Neural progenitor cell (in vitro differentiated cells): ENCODE data around the gene NR2F6. TPM values are rescaled to one million over a fixed set of nuclear protein-coding genes. Genes with fewer than 3 reads are reported as not detected.

ENCODE experiments used
- DNase-seq: peaks from one replicate; pipeline ENCODE4 v3.0.0-alpha.2; 2016; ENCODE audit warnings: low spot score
- H2AFZ ChIP-seq: fragments of 200-600 bp; sonication (generic); replicated peaks from 2 replicates; pipeline ENCODE4 v1.6.1; 2016; ENCODE audit warnings: antibody characterized with exemption
- H3F3A ChIP-seq: fragments of 200-600 bp; sonication (generic); 2 replicates; pipeline ENCODE4 v1.6.1; 2016; ENCODE audit warnings: antibody characterized with exemption, low read depth
- H3K27ac ChIP-seq: fragments of 200-600 bp; sonication (generic); 2 replicates; pipeline ENCODE4 v1.5.1; 2016; ENCODE audit warnings: mild to moderate bottlenecking
- H3K27me3 ChIP-seq: fragments of 200-600 bp; sonication (generic); 2 replicates; pipeline ENCODE4 v1.6.1; 2016; ENCODE audit warnings: mild to moderate bottlenecking, moderate library complexity
- H3K36me3 ChIP-seq: fragments of 200-600 bp; sonication (generic); 2 replicates; pipeline ENCODE4 v1.5.1; 2016
- H3K4me1 ChIP-seq: fragments of 200-600 bp; sonication (generic); 2 replicates; pipeline ENCODE4 v1.6.1; 2016; ENCODE audit warnings: mixed run types
- H3K4me2 ChIP-seq: fragments of 200-600 bp; sonication (generic); 2 replicates; pipeline ENCODE4 v1.6.1; 2016
- H3K4me3 ChIP-seq: fragments of 200-600 bp; sonication (generic); 2 replicates; pipeline ENCODE4 v1.5.1; 2016
- H3K79me2 ChIP-seq: fragments of 200-600 bp; sonication (generic); 2 replicates; pipeline ENCODE4 v1.6.1; 2016; ENCODE audit warnings: low read depth
- H3K9ac ChIP-seq: fragments of 200-600 bp; sonication (generic); 2 replicates; pipeline ENCODE4 v1.6.1; 2016
- H3K9me3 ChIP-seq: fragments of 200-600 bp; sonication (generic); 2 replicates; pipeline ENCODE4 v1.5.1; 2016; ENCODE audit warnings: low read depth
- H4K20me1 ChIP-seq: fragments of 200-600 bp; sonication (generic); 2 replicates; pipeline ENCODE4 v1.6.1; 2016; ENCODE audit warnings: low read depth
- H3K27ac Mint-ChIP-seq: 3 replicates; pipeline ENCODE4 v1.8.0; 2021; ENCODE audit warnings: mixed read lengths
- H3K27me3 Mint-ChIP-seq: 2 replicates; pipeline ENCODE4 v1.8.0; 2022; ENCODE audit warnings: low read depth, mild to moderate bottlenecking, inconsistent platforms, moderate library complexity, mixed read lengths; ENCODE audit not compliant: insufficient read depth
- H3K36me3 Mint-ChIP-seq: 3 replicates; pipeline ENCODE4 v1.8.0; 2021; ENCODE audit warnings: mixed read lengths
- H3K4me1 Mint-ChIP-seq: 3 replicates; pipeline ENCODE4 v1.8.0; 2021; ENCODE audit warnings: mixed read lengths
- H3K4me3 Mint-ChIP-seq: 3 replicates; pipeline ENCODE4 v1.8.0; 2021; ENCODE audit warnings: mild to moderate bottlenecking, moderate library complexity, mixed read lengths
- H3K9me3 Mint-ChIP-seq: 3 replicates; pipeline ENCODE4 v1.8.0; 2020; ENCODE audit warnings: mixed read lengths
- CTCF ChIP-seq: fragments of 200-600 bp; sonication (generic); IDR thresholded peaks from 2 replicates; pipeline ENCODE4 v1.5.1; 2017; ENCODE audit warnings: antibody characterized with exemption, mild to moderate bottlenecking
- EZH2 ChIP-seq: fragments of 200-600 bp; sonication (generic); IDR thresholded peaks from 2 replicates; pipeline ENCODE4 v1.6.1; 2017; ENCODE audit warnings: antibody characterized with exemption, mild to moderate bottlenecking, moderate library complexity
- EZH2phosphoT487 ChIP-seq: fragments of 200-600 bp; sonication (generic); IDR thresholded peaks from 2 replicates; pipeline ENCODE4 v1.6.1; 2017; ENCODE audit warnings: antibody characterized with exemption
- total RNA-seq: library from RNA; depleted of rRNA; stranded (reverse); fragments of >200 nt; gene quantifications from 2 replicates; pipeline ENCODE4 v1.2.3, GENCODE V29; 2015; ENCODE audit warnings: low replicate concordance

Gene NR2F6
- total RNA-seq, 1 donor from 2014 or later: 14.3 TPM

GRCh38 chr19:17263712-17264640 lies 18.3 kb upstream of the NR2F6 start:
- Histone ChIP-seq H3K9me3 (no peaks in the 10 kb centered on the region), H3K79me2 (peaks cover 16% of the 10 kb centered on the region), H3K4me1 (peaks cover 5% of the 10 kb centered on the region), H3K27me3 (no peaks in the 10 kb centered on the region), H3K4me2 (no peak overlapping the region), H3K9ac (no peak overlapping the region), H2AFZ (peak overlapping the region; percentile 87), H3K36me3 (no peaks in the 10 kb centered on the region), H3K4me3 (no peak overlapping the region), H3K27ac (no peak overlapping the region), H4K20me1 (no peaks in the 10 kb centered on the region), H3F3A (peaks cover 23% of the 10 kb centered on the region)
- Mint-ChIP-seq H3K27me3 (peaks cover 10% of the 10 kb centered on the region), H3K27ac (peak overlapping the region; percentile 85), H3K36me3 (no peaks in the 10 kb centered on the region), H3K4me3 (peak overlapping the region; percentile 6), H3K9me3 (no peaks in the 10 kb centered on the region), H3K4me1 (peaks cover 29% of the 10 kb centered on the region)
- DNase-seq: no peak
- TF ChIP-seq EZH2 (no peak), EZH2phosphoT487 (no peak), CTCF (no peak)

GRCh38 chr19:17262557-17262956 lies 16.8 kb upstream of the NR2F6 start:
- H3K9ac ChIP-seq: no peak overlapping the region
- DNase-seq: no peak
- H3K36me3 Mint-ChIP-seq: no peaks in the 10 kb centered on the region
- peak overlapping the region; percentile 33 for H3K4me3 Mint-ChIP-seq
- H3K27ac Mint-ChIP-seq: peak overlapping the region; percentile 82
- H3K4me1 ChIP-seq: no peaks in the 10 kb centered on the region
- no peak overlapping the region for H3K4me2 ChIP-seq
- no peak overlapping the region for H2AFZ ChIP-seq
- no peaks in the 10 kb centered on the region for H3K9me3 ChIP-seq
- H4K20me1 ChIP-seq: no peaks in the 10 kb centered on the region
- peaks cover 20% of the 10 kb centered on the region for H3F3A ChIP-seq
- TF ChIP-seq EZH2: no peak
- TF ChIP-seq EZH2phosphoT487: no peak
- TF ChIP-seq CTCF: no peak
- H3K36me3 ChIP-seq: no peaks in the 10 kb centered on the region
- H3K27me3 Mint-ChIP-seq: peaks cover 10% of the 10 kb centered on the region
- H3K27ac ChIP-seq: no peak overlapping the region
- peaks cover 2% of the 10 kb centered on the region for H3K79me2 ChIP-seq
- no peak overlapping the region for H3K4me3 ChIP-seq
- peaks cover 23% of the 10 kb centered on the region for H3K4me1 Mint-ChIP-seq
- no peaks in the 10 kb centered on the region for H3K27me3 ChIP-seq
- no peaks in the 10 kb centered on the region for H3K9me3 Mint-ChIP-seq

DNA sequence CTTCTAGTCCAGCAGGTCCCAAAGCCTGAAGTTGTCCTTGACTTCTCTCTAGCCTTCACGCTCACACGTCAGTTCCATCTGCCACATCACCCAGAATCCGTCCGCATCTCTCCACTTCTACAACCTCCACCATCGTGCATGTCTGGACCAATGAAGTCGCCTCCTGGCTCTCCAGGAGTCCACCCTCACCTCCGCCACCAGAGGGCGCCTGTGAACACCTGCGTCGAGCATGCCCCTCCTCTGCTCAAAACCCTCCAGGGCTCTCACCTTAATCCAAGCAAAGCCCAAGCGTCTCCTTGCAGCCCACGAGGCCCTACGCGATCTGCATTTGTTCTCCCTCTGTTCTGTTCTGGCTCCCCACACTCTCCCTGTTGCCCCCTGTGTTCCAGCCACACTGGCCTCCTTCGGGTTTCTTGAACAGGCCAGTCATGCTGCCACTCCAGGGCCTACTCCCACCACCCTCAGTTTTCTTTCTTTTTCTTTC lies 15.2 kb upstream of the NR2F6 start:
- Histone ChIP-seq H3K9ac (no peak overlapping the region), H3K4me1 (no peaks in the 10 kb centered on the region), H3K36me3 (no peaks in the 10 kb centered on the region), H3K27ac (no peak overlapping the region), H3F3A (peaks cover 9% of the 10 kb centered on the region), H2AFZ (peak overlapping the region; percentile 13), H3K27me3 (no peaks in the 10 kb centered on the region), H3K4me3 (no peak overlapping the region), H3K9me3 (no peaks in the 10 kb centered on the region), H3K79me2 (no peaks in the 10 kb centered on the region), H4K20me1 (no peaks in the 10 kb centered on the region), H3K4me2 (no peak overlapping the region)
- TF ChIP-seq EZH2 (no peak), CTCF (peak; percentile 90)
- peak; percentile 89 for DNase-seq
- Mint-ChIP-seq H3K4me1 (peaks cover 18% of the 10 kb centered on the region), H3K27me3 (peaks cover 12% of the 10 kb centered on the region), H3K27ac (no peak overlapping the region), H3K36me3 (no peaks in the 10 kb centered on the region), H3K9me3 (no peaks in the 10 kb centered on the region), H3K4me3 (peak overlapping the region; percentile 0)
